GM21528 (cell line): ENCODE results near the gene GALM.
A peak's percentile ranks its signal among the peaks of the same experiment; 100 is the strongest.
"Not testable (repeated sequence)": the region's sequence is repeated elsewhere in the genome, so short reads cannot be mapped to it uniquely, and the experiment has no call there.

Experiments used
- ATAC-seq: cut with Tn5 transposase; IDR thresholded peaks from one replicate; pipeline ENCODE4 v1.9.1; 2021; ENCODE audit warnings: mild to moderate bottlenecking, moderate library complexity; ENCODE audit not compliant: unreplicated experiment, low FRiP score

Gene GALM

GRCh38 chr2:38737000-38737698, 71.2 kb downstream of the GALM start:
- ATAC-seq: not testable (repeated sequence)

GRCh38 chr2:38737925-38738324, 72.0 kb downstream of the GALM start:
- ATAC-seq: no peak

- no peak for ATAC-seq
These were observed 73.6 kb downstream of the GALM start for GRCh38 chr2:38739524-38739923.

GRCh38 chr2:38740851-38741731, 75.2 kb downstream of the GALM start:
- ATAC-seq: no peak

GRCh38 chr2:38742797-38743559, 77.1 kb downstream of the GALM start:
- no peak for ATAC-seq

- ATAC-seq: no peak
These were observed 77.9 kb downstream of the GALM start for GRCh38 chr2:38743672-38744398.

- ATAC-seq: no peak
These were observed 78.5 kb downstream of the GALM start for GRCh38 chr2:38744399-38744780.

- ATAC-seq: no peak
These were observed 79.4 kb downstream of the GALM start for GRCh38 chr2:38745267-38745666.

GRCh38 chr2:38747007-38747424, 81.1 kb downstream of the GALM start:
- ATAC-seq: no peak

GRCh38 chr2:38747819-38748218, 81.9 kb downstream of the GALM start:
- no peak for ATAC-seq

- ATAC-seq: no peak
These were observed 82.5 kb downstream of the GALM start for GRCh38 chr2:38748391-38748790.

GRCh38 chr2:38748943-38749804, 83.3 kb downstream of the GALM start:
- no peak for ATAC-seq

GRCh38 chr2:38750011-38750890, 84.3 kb downstream of the GALM start:
- ATAC-seq: peak; percentile 29

GRCh38 chr2:38750891-38751595, 85.1 kb downstream of the GALM start, which contains the start of gene SRSF7:
SRSF7 (minus strand) TSS chr2:38751361; CDS start chr2:38751256, 105 bp downstream.
- peak; percentile 81 for ATAC-seq

- ATAC-seq: peak; percentile 10
These were observed 85.9 kb downstream of the GALM start for GRCh38 chr2:38751596-38752410.

GRCh38 chr2:38754049-38754448, 88.1 kb downstream of the GALM start:
- ATAC-seq: no peak

GRCh38 chr2:38754506-38754905, 88.6 kb downstream of the GALM start:
- no peak for ATAC-seq
